ENCODE data around the gene PTPN2.

GRCh38 chr18:12776821-12777471 is 107.1 kb downstream of the PTPN2 start:
- TF ChIP-seq EZH2 (IDR thresholded peaks at IDR 0.05; ENCODE audit: borderline replicate concordance, insufficient read depth, low read length, poor library complexity, severe bottlenecking), result no peak
- TF ChIP-seq, protein P1, sequence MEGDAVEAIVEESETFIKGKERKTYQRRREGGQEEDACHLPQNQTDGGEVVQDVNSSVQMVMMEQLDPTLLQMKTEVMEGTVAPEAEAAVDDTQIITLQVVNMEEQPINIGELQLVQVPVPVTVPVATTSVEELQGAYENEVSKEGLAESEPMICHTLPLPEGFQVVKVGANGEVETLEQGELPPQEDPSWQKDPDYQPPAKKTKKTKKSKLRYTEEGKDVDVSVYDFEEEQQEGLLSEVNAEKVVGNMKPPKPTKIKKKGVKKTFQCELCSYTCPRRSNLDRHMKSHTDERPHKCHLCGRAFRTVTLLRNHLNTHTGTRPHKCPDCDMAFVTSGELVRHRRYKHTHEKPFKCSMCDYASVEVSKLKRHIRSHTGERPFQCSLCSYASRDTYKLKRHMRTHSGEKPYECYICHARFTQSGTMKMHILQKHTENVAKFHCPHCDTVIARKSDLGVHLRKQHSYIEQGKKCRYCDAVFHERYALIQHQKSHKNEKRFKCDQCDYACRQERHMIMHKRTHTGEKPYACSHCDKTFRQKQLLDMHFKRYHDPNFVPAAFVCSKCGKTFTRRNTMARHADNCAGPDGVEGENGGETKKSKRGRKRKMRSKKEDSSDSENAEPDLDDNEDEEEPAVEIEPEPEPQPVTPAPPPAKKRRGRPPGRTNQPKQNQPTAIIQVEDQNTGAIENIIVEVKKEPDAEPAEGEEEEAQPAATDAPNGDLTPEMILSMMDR (IDR thresholded peaks at IDR 0.05; ENCODE audit: poor library complexity, severe bottlenecking), result no peak
- no peak for TF ChIP-seq SMC3 (conservative IDR thresholded peaks at IDR 0.05; ENCODE audit: poor library complexity)
- no peak for TF ChIP-seq REST (IDR thresholded peaks at IDR 0.05; ENCODE audit: borderline replicate concordance)
- no peak for TF ChIP-seq POLR2AphosphoS5 (IDR thresholded peaks at IDR 0.05)
- no peak for TF ChIP-seq RAD21 (conservative IDR thresholded peaks at IDR 0.05)
- no peak for TF ChIP-seq EP300 (conservative IDR thresholded peaks at IDR 0.05; ENCODE audit: poor library complexity, severe bottlenecking)
- TF ChIP-seq MXI1 (conservative IDR thresholded peaks at IDR 0.05; ENCODE audit: poor library complexity, severe bottlenecking), result no peak

All from neural cell (in vitro differentiated cells).